Measurements from ENCODE around the gene TDRD9.
"Not testable (repeated sequence)": the region's sequence is repeated elsewhere in the genome, so short reads cannot be mapped to it uniquely, and the experiment has no call there.

TDRD9 gene

DNA sequence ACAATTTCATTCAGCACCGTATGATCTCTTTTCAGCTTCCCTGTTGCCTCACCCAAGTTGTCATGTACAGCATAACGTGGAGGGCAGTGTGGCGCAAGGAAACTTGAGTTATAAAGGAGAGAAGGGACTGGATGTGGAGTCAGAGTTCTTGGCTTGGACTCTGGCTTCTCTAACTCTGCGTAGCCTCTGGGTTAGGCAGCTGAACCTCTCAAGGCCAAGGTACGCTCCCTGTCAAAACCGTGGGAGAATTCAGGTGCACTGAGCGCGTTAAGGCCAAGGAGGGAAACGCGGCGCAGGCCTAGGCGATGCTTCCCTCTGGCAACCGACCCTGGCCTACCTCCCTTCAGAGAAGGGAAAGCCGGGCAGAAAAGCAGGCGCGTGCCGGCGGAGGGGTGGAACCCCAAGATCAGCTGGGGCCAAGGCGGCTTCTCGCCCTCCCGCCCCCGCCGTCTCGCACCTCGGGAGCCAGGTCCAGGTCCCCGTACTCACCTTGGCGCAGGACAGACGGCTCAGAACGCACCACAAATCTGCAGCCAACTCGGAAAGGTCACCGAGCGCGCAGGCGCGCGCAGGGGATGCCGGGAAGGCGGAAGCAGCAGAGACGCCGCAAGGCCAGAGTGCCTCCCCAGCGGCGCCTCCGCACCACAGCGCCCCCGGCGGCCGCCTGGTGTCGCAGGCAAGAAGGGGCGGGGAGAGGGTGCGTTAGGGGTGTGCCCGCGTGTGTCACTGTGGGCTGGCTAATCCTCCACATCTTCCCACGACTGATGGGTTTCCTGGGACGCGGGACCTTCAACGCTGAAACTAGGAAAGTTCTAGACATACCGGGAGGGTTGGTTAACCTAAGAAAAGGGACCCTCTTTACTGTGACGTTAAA is 7.0 kb upstream of the TDRD9 start:
- peak; percentile 91 for DNase-seq (ENCODE audit: low read depth)

DNA sequence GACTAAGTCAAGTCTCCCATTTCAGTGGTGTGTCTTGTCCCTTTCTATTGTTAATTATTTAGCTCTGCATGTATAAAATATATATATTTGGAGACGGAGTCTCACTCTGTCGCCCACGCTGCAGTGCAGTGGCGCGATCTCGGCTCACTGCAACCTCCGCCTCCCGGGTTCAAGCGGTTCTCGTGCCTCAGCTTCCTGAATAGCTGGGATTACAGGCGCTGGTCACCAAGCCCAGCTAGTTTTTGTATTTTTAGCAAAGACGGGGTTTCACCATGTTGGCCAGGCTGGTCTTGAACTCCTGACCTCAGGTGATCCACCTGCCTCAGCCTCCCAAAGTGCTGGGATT is 6.4 kb upstream of the TDRD9 start:
- DNase-seq (ENCODE audit: low read depth): not testable (repeated sequence)

GRCh38 chr14:103923863-103924262 is 4.4 kb upstream of the TDRD9 start:
- no peak for DNase-seq (ENCODE audit: low read depth)

DNA sequence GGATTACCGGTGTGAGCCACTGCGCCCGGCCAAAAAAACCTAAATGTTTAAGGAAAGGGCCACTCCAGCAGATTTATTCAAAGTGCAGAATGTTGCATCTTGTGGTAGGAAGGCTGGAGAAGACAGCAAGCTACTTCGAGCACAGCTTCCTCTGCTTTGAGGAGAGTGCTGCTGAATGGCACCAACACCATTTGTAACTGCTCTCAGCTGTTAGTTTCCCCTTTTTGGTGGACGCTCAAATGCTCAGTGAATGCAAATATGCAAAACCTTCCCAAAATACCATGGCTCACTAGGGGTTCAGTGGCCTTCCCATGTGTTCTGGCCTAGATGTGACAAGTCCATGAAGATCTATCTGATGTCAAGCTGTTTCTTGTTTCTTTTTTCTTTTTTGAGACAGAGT is 2.9 kb upstream of the TDRD9 start:
- no peak for DNase-seq (ENCODE audit: low read depth)

GRCh38 chr14:103927566-103927965 is 690 bp upstream of the TDRD9 start:
- no peak for DNase-seq (ENCODE audit: low read depth)

DNA sequence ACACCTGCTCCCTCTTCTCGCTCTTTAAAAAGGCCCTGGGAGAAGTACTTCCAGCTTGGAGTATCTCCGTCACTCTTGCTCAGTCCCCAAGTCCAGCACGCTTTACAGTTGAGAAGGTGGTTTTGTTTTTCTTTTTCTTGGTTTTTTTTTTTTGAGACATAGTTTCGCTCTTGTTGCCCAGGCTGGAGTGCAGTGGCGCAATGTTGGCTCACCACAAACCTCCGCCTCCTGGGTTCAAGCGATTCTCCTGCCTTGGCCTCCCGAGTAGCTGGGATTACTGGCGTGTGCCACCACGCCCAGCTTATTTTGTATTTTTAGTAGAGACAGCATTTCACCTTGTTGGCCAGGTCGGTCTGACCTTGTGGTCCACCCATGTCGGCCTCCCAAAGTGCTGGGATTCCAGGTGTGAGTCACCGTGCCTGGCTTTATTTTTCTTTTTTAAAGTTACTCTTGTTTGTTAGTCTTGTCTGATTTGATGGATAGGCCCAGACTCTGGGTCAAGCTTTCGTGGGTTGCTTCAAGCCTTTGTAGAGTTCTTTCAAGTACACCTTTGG is 1.9 kb downstream of the TDRD9 start:
- no peak for DNase-seq (ENCODE audit: low read depth)

GRCh38 chr14:103931422-103931821 is 3.2 kb downstream of the TDRD9 start:
- no peak for DNase-seq (ENCODE audit: low read depth)

- DNase-seq (ENCODE audit: low read depth): no peak
Measured at GRCh38 chr14:103932791-103933490, 4.7 kb downstream of the TDRD9 start.

GRCh38 chr14:103935102-103935501 is 6.8 kb downstream of the TDRD9 start:
- no peak for DNase-seq (ENCODE audit: low read depth)

DNA sequence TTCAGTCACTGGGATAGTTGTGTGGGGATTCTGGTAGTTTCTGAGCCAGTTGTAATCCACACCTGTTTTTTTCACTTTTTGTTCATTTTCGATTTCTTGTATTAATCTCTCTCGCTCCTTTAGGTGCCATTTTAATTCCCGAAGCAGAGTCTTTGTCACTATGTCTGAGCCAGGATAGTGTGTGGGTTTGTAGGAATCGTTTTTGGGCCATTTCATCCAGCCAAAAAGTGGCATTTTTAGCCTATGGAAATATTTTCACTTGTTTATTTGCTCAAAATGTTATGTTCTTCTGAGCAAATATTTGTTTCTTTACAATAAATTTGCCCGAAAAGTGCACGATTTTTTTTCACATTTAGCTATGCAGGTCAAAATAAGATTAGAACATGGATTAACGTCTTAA is 13.2 kb downstream of the TDRD9 start:
- DNase-seq (ENCODE audit: low read depth): no peak

DNA sequence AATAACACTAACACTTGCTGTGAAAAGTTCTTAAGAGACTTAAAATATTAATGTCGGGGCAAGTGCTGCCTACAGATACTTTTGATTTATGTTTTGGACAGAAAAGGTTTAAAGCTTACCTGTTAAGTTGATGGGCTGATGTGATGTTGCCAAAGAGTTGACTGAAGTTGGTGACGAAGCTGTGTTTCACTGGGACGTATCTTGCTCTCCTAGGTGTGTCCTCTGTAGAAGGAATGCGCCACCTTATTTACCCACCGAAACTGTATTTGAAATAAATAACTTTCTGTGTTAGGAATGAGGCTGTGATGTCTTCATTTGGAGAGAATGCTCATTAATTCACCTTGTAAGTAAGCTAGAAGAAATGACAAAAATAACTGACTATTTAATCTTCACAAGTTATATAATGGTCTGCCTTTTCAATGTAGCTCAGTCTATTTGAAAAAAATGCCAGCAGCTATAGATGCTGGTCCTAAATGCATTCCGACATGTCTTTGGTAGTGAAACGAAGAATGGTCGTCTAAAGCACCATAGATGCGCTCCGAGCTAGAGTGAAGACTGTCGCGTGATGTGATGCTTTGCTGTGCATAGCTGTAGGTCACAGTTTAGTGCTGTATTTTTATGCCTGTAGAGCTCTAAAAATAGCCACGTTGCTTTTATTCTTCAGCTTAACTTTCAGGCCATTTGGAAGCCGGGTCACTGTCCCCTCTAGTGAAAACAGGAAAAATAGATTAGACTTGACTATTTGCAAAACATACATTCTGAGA is 13.9 kb downstream of the TDRD9 start, which contains the start of gene RD3L:
RD3L (minus strand) TSS at position 557 of the 764 bp plus-strand sequence. CDS start 834 bp downstream, outside the sequence.
- no peak for DNase-seq (ENCODE audit: low read depth)

DNA sequence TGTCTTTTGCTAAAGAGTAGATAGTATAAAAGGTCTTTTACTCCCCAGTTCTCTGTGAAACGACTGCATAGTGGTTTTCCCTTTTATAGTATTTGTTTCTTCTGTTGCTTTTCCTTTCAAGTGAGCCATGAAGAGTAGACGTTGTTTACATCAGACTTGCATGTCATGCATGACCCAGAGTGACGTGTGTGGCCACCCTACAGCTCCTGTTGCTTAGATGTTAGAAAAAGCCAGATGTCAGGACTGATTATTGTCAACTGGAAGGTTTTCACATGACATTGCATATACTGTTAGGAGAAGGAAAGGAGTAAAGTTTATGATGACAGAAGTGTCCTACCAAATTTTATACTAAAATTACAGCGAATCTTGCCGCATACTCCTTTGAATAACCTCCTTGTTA is 15.4 kb downstream of the TDRD9 start:
- DNase-seq (ENCODE audit: low read depth): no peak

- no peak for DNase-seq (ENCODE audit: low read depth)
Measured at GRCh38 chr14:103946975-103947374, 18.7 kb downstream of the TDRD9 start.

DNA sequence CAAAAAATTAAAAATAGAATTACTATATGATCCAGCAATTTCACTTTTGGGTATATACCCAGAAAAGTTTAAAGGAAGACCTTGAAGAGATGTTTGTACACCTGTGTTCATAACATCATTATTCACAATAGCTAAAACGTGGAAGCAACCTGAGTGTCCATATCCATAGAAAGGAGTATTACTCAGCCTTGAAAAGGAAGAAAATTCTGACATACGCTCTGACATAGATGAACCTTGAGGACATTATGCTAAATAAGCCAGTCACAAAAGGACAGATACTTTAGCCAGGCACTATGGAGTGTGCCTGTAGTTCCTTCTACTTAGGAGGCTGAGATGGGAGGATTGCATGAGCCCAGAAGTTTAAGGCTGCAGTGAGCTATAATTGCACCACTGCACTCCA is 20.2 kb downstream of the TDRD9 start:
- no peak for DNase-seq (ENCODE audit: low read depth)

DNA sequence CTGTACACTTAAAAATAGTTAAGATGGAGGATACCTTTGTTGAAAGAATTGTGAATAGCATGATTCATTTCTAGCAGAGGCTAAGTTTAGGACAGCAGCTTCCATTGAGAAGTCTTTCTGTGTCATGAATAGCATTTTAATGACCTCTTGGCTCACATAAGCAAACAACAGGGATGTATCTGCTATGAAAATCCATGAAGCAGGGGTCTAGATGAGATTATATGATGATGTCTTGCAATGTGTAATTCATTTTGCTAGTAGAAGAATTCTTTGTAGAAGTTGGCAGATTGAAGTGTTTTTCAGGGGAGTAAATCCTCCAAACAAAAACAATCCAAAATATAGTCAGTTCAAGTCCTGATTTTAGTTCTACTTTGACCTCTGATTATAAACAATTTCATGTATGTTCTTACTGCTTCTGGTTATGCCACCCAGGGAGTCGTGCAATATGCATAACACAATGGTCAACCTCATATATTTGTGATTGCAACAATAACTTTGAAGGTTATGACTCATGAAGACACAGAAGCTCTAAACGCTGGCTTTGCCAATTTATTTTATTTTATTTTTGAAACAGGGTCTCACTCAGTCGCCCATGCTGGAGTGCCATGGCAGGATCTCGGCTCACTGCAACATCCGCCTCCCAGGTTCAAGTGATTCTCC is 21.0 kb downstream of the TDRD9 start:
- DNase-seq (ENCODE audit: low read depth): no peak

GRCh38 chr14:103960457-103961055 is 32.3 kb downstream of the TDRD9 start:
- DNase-seq (ENCODE audit: low read depth): no peak

GRCh38 chr14:103961928-103962578 is 33.8 kb downstream of the TDRD9 start:
- DNase-seq (ENCODE audit: low read depth): no peak

- no peak for DNase-seq (ENCODE audit: low read depth)
Measured at GRCh38 chr14:103966631-103967030, 38.4 kb downstream of the TDRD9 start.

GRCh38 chr14:103969961-103970360 is 41.7 kb downstream of the TDRD9 start:
- DNase-seq (ENCODE audit: low read depth): no peak

DNA sequence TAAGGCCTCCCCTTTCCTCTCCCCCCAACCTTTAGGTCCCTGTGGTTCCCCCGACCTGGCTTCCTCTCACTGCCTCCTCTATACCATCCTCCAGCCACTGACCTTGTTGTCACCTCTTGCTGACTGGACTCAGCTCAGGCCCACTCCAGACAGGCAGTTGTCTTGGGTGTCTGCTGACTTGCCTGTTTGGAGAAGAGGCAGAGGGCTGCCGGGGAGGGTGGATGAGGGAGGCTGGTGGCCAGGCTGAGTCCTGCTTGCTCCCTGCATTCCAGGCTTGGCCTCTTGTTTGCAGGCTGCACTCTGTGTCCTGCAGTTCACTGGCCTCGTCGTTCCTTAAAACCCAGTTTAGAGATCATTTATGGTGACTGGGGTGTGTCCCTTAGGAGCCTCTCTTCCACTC is 45.1 kb downstream of the TDRD9 start:
- no peak for DNase-seq (ENCODE audit: low read depth)

- no peak for DNase-seq (ENCODE audit: low read depth)
Measured at GRCh38 chr14:103974575-103974974, 46.3 kb downstream of the TDRD9 start.
